Measurements from ENCODE around the gene SEPTIN12.
"Not testable (repeated sequence)": the region's sequence is repeated elsewhere in the genome, so short reads cannot be mapped to it uniquely, and the experiment has no call there.

Gene SEPTIN12

GRCh38 chr16:4746991-4747574 lies 41.1 kb downstream of the SEPTIN12 start:
- no peak for DNase-seq (ENCODE audit: extremely low read depth, insufficient read length)
- Histone ChIP-seq H3K36me3 (ENCODE audit: control insufficient read depth, insufficient read depth, low read length) (peaks cover 10% of the 10 kb centered on the region), H3K4me3 (replicated peaks; ENCODE audit: low read depth, low read length) (no peak overlapping the region), H3K27me3 (replicated peaks; ENCODE audit: control insufficient read depth, insufficient read depth, low read length) (no peaks in the 10 kb centered on the region)
- no peak for TF ChIP-seq CTCF (IDR thresholded peaks at IDR 0.05; ENCODE audit: insufficient read depth, low read length, poor library complexity, severe bottlenecking)

GRCh38 chr16:4746215-4746614 lies 41.9 kb downstream of the SEPTIN12 start:
- Histone ChIP-seq H3K27me3 (replicated peaks; ENCODE audit: control insufficient read depth, insufficient read depth, low read length) (no peaks in the 10 kb centered on the region), H3K4me3 (replicated peaks; ENCODE audit: low read depth, low read length) (no peak overlapping the region), H3K36me3 (ENCODE audit: control insufficient read depth, insufficient read depth, low read length) (peaks cover 2% of the 10 kb centered on the region)
- no peak for DNase-seq (ENCODE audit: extremely low read depth, insufficient read length)
- no peak for TF ChIP-seq CTCF (IDR thresholded peaks at IDR 0.05; ENCODE audit: insufficient read depth, low read length, poor library complexity, severe bottlenecking)

- H3K27me3 ChIP-seq (replicated peaks; ENCODE audit: control insufficient read depth, insufficient read depth, low read length): no peaks in the 10 kb centered on the region
- H3K4me3 ChIP-seq (replicated peaks; ENCODE audit: low read depth, low read length): no peak overlapping the region
- H3K36me3 ChIP-seq (ENCODE audit: control insufficient read depth, insufficient read depth, low read length): peaks cover 2% of the 10 kb centered on the region
- no peak for TF ChIP-seq CTCF (IDR thresholded peaks at IDR 0.05; ENCODE audit: insufficient read depth, low read length, poor library complexity, severe bottlenecking)
- no peak for DNase-seq (ENCODE audit: extremely low read depth, insufficient read length)
Measured at GRCh38 chr16:4745274-4745569, 42.9 kb downstream of the SEPTIN12 start.

- no peak for DNase-seq (ENCODE audit: extremely low read depth, insufficient read length)
- H3K4me3 ChIP-seq (replicated peaks; ENCODE audit: low read depth, low read length): no peak overlapping the region
- no peaks in the 10 kb centered on the region for H3K27me3 ChIP-seq (replicated peaks; ENCODE audit: control insufficient read depth, insufficient read depth, low read length)
- no peak for TF ChIP-seq CTCF (IDR thresholded peaks at IDR 0.05; ENCODE audit: insufficient read depth, low read length, poor library complexity, severe bottlenecking)
- peaks cover under 1% of the 10 kb centered on the region for H3K36me3 ChIP-seq (ENCODE audit: control insufficient read depth, insufficient read depth, low read length)
Measured at GRCh38 chr16:4744555-4745273, 43.4 kb downstream of the SEPTIN12 start.

GRCh38 chr16:4743226-4743878 lies 44.8 kb downstream of the SEPTIN12 start:
- DNase-seq (ENCODE audit: extremely low read depth, insufficient read length): no peak
- no peak for TF ChIP-seq CTCF (IDR thresholded peaks at IDR 0.05; ENCODE audit: insufficient read depth, low read length, poor library complexity, severe bottlenecking)
- H3K4me3 ChIP-seq (replicated peaks; ENCODE audit: low read depth, low read length): no peak overlapping the region
- no peaks in the 10 kb centered on the region for H3K36me3 ChIP-seq (ENCODE audit: control insufficient read depth, insufficient read depth, low read length)
- H3K27me3 ChIP-seq (replicated peaks; ENCODE audit: control insufficient read depth, insufficient read depth, low read length): no peaks in the 10 kb centered on the region

GRCh38 chr16:4738370-4738769 lies 49.8 kb downstream of the SEPTIN12 start:
- not testable (repeated sequence) for H3K4me3 ChIP-seq (replicated peaks; ENCODE audit: low read depth, low read length)

More at GRCh38 chr16:4738370-4738769, 49.8 kb downstream of the SEPTIN12 start:
- not testable (repeated sequence) for H3K27me3 ChIP-seq (replicated peaks; ENCODE audit: control insufficient read depth, insufficient read depth, low read length); DNase-seq (ENCODE audit: extremely low read depth, insufficient read length); H3K36me3 ChIP-seq (ENCODE audit: control insufficient read depth, insufficient read depth, low read length)
